ENCODE data around the gene NNT.

DNA sequence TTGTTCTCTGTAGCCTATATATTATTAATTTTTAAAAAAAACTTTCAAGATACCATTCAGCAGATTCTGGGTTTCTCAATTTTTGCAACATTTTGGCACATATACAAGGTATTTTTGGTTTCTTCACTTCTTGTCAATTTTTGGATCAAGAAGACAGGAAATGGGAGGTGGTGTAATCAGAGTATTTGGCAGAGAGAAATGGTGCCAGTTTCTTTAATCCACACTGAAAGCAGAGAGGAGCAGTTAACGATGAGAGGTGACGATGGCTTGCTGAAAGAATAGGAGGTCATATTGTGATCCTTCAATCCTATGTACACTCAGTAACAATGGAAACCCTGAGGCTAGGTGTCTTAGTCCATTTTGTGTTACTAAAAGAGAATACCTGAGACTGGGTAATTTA is 16.4 kb downstream of the NNT start:
- TF ChIP-seq, protein P1, sequence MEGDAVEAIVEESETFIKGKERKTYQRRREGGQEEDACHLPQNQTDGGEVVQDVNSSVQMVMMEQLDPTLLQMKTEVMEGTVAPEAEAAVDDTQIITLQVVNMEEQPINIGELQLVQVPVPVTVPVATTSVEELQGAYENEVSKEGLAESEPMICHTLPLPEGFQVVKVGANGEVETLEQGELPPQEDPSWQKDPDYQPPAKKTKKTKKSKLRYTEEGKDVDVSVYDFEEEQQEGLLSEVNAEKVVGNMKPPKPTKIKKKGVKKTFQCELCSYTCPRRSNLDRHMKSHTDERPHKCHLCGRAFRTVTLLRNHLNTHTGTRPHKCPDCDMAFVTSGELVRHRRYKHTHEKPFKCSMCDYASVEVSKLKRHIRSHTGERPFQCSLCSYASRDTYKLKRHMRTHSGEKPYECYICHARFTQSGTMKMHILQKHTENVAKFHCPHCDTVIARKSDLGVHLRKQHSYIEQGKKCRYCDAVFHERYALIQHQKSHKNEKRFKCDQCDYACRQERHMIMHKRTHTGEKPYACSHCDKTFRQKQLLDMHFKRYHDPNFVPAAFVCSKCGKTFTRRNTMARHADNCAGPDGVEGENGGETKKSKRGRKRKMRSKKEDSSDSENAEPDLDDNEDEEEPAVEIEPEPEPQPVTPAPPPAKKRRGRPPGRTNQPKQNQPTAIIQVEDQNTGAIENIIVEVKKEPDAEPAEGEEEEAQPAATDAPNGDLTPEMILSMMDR (conservative IDR thresholded peaks at IDR 0.05; ENCODE audit: low read length): no peak
- no peak for TF ChIP-seq EZH2phosphoT487 (IDR thresholded peaks at IDR 0.05; ENCODE audit: borderline replicate concordance)

Data from Loucy (cell line).